GM19324 (cell line): ENCODE results near the gene MPG.
A peak's percentile ranks its signal among the peaks of the same experiment; 100 is the strongest.
"Not testable (repeated sequence)": the region's sequence is repeated elsewhere in the genome, so short reads cannot be mapped to it uniquely, and the experiment has no call there.

Experiments
- ATAC-seq: cut with Tn5 transposase; IDR thresholded peaks from one replicate; pipeline ENCODE4 v1.9.1; 2021; ENCODE audit warnings: mild to moderate bottlenecking, moderate library complexity; ENCODE audit not compliant: unreplicated experiment, low FRiP score

Gene MPG

GRCh38 chr16:77807-78443 lies at the start of gene MPG:
TSS of gene MPG (plus strand) at chr16:78225. CDS start at chr16:78310, 85 bp downstream.
- peak; percentile 73 for ATAC-seq

DNA sequence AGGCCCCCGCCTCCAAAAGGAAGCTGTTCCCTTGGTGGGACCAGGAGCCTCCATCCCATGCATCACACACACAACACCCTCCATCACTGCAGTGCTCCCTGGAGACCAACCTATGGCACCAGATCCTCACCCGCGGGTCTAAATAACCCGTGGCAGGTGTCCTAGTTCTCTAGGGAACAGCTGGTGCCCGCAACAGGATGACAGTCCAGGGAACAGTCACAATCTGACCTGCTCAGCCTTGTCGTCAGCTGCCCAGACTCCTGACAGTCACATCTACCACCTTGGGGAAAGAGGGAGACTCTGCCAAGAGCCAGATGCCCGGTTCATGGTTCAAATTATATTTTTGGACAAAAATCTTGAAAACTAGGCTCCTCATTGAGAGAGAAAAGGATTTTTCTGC lies 47.4 kb upstream of the MPG start:
- ATAC-seq: not testable (repeated sequence)

- ATAC-seq: not testable (repeated sequence)
Measured at GRCh38 chr16:33154-33876, 44.7 kb upstream of the MPG start.

DNA sequence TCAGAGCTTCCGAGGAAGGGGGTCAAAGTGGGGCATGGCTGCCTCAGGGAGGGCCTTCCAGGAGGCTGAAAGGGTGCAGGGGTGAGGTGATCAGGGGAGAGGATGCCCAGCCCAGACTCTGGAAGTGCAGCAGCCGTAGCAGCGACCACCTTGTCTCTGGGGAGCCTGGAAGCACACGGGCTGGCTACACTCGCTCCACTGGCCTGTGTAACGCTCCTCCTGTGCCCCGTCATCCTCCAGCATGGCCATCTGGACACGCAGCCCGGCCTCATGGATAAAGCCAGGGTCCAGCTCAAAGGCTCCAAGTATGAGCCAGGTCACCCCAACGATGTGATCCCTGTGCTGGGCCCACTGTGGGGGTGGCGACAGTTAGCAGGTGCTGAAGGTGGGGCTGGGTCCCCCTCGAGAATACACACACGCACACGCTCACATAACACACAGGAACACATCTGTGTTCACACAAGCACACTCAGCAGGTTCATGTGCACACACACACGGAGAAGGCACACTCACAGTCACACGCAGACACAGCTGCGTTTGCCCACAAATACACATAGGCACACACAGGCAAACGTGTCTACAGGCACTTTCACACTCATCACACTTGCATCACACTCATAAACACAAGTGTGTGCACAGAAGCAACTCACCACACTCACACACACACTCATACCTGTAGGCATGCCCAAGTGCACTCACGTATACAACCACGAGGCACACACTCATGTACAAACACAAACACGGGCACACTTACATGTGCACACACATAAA lies 44.0 kb upstream of the MPG start:
- no peak for ATAC-seq

DNA sequence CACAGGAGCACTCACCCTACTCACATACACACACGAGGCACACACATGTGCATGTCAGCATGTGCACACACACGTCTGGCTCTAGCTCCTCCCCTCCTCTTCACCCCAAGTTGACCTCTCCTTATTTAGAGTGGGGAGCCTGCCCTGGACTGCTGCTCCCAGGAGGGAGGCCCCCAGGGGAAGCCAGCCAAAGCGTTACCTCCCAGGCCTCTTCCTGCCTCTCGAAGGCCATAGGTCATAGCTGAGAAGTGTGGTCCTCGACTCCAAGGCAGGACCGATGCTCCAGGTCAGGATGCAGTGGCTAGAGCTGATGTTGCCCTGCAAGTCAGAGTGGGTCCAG lies 43.4 kb upstream of the MPG start:
- no peak for ATAC-seq

- ATAC-seq: no peak
Measured at GRCh38 chr16:35011-35677, 42.9 kb upstream of the MPG start.

DNA sequence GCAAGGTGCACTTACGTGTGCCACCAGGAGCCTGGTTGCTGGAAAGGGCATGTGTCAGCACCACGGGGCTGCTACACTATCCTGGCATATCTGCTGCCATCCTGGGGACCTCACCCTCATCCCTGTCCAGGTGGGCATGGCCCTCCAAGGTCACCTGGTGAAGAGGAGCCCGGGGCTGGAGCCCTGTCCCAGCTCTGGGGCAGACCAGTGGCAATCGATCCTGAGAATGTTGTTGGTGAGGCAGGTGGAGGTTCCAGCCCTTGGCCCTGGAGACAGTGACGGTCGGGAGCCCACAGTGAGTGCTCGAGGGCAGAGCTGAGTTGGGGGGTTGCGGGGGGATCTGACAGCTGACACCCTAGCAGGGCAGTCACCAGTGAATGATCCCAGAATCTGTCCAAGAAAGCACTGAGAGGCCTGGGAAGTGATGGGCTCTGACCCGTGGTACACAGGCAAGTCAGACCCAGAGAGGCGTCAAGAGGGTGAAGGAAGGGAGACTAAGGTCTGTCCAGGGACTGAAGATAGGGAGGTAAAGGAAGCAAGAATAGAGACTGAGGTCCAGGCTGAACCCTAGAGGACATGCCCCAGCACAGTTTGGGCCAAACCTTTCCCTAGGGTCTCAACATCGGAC lies 42.2 kb upstream of the MPG start:
- no peak for ATAC-seq

DNA sequence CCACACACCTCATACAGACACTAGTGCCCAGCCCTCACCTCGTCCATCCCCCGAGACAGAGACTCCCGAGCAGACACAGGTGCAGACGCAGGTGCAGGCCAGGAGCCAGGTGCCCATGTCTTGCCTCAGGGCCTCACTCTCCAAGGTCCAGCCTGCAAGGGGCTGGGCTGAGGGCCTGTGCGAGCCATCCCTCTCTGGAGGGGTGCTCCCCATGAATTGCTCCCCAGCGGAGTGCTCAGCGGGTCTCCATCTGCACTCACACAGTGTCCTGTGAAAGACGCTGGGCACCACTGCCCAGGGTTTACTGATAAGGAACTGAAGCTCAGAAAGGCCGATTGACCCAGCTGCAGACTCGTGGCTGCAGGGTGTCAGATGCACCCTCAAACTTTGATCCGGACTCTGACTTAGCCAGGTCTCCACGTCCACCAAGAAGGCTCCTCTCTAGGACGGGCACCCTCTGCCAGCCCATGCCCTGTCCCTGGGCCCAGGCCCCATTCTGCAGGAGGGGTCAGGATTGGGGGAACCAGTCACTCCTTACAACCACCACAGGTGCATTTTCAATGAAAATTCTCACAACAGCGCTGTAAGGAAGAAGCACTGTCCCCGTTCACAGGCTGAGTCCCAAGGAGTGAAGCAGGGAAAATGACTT lies 41.6 kb upstream of the MPG start:
- ATAC-seq: no peak

DNA sequence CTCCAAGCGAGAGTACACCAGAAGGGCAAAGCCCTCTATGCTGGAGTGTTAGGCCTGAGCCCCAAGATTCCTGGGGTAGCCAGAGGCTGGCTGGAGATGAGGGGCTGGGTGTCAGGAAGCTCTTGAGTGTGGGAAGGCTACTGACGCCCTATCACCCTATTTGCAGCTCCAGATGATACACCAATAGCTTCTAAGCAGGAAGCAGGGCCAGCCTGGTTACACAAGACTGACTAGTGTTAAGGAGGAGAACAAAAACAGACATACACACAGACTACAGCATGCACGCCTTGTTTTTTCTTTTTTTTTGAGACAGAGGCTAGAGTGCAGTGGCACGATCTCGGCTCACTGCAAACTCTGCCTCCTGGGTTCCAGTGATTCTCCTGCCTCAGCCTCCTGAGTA lies 40.5 kb upstream of the MPG start:
- no peak for ATAC-seq

- ATAC-seq: not testable (repeated sequence)
Measured at GRCh38 chr16:38206-38605, 39.8 kb upstream of the MPG start.

DNA sequence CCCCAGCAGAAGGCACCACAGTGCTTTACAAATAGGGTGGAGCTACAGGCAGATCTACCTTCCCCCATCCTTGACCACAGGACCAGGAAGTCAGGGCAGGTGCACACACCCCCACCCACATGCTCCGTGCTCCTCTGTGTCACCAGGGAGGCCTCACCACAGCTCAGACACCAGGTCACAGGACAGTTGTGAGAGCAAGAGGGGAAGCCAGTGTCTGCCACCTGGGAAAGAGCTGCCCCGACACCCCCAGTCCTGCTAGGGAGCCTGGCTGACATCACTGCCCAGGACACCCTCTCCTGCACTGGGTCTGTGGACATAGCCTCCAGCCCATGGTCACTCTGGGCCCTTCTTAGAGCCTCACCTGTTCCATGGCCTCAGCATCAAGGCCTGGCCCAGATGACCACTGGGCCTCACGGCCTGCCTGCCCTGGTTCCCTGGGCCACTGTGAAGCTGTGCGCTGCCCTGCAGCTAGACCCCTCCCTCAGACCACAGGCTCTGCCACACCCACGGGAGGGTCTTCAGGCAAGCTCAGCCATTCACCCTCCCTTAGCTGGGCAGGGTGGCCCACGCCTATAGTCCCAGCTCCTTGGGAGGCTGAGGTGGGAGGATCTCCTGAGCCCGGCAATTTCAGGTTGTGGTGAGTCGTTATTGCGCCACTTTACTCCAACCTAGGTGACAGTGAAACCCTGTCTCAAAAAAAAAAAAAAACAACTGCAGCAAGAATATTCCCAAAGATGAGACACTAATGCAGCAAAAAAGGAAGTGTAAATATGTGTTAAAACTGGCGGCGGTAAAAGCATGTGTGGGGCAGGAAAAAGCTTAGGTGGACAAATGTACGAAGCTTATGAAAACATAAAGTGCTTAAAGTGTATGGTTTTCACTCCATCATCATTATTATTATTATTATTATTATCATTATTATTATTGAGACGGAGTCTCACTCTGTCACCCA lies 38.8 kb upstream of the MPG start:
- peak; percentile 51 for ATAC-seq

DNA sequence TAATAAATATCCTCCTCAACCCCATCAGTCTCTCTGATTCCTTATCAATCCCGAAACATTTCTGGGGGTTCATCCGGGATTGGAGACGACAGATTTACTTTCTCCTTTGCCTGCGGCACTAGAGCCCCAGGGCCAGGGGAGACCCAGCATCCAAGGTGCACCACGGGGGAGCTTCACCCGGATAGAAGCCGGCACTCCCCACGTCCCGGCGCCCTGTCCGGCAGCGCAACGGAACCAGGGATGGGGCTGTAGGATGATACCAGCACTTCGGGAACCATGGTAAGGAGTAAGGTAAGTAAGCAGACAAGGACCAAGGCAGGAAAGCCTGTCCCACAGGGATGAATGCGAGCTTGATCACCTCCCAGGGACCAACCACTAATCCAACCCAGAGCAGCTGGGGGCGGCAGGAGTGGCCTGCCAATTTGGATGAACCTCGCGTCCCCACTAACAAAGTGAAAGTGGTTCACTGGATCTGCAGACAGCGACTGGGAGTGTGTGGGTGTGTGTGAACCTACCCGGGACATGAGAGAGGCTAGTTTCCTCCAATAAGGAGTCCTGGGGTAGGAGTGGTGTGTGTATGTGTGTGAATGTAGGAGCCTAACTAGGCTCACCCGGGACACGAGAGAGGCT lies 36.5 kb upstream of the MPG start:
- ATAC-seq: no peak

DNA sequence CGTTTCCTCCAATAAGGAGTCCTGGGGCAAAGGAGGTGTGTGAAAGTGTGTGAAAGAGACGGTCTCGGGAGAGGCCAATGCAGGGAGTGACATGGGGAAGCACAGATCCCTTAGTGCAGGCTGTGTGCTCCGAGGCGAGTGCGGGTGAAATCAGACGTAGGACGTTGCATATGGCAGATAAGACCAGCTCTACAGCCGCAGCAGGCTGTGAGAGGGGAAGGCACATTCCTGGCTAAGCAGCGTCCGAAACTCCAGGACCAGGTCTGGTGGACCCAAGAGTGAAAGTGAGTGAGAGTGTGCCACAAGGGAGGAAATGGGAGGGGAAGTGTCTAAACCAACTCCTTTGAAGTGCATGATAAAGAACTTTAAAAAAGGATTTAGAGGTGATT lies 36.0 kb upstream of the MPG start:
- no peak for ATAC-seq

DNA sequence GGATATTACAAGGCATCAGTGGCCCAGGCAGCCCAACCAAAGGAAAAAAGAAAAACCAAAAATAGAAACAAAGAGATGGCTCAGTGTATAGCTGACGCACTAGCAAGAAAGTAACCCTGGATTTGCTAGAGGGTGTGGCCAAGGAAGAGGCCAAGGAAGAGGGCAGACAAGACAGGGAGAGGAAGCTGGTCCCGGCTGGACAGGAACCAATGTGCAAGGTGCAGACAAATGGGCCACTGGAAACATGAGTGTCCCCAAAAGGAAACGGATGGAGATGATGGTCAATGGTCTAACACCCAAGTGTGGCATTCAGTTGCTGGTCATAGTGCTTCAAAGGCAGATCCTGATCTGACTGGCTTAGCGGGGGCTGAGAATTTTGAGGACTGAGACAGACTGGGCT lies 35.3 kb upstream of the MPG start:
- ATAC-seq: no peak

DNA sequence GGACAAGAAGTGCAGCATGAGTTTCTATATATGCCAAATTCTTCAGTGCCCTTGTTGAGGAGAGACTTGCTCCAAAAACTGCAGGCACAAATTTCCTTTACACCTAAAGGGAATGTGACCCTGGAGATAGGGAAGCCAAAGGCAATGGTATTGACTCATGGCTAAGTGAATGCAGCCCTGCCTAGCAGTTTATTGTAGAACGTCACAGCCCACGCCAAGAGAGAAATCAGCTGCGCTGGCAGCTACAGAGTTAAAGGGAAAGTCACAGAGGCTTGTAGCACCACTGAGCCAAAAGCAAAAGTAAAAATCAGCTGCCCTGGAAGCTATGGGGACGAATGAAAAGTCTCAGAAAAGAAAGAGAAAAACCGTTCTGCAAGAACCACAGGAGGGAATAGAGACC lies 34.7 kb upstream of the MPG start:
- no peak for ATAC-seq

- ATAC-seq: no peak
Measured at GRCh38 chr16:44655-45054, 33.4 kb upstream of the MPG start.

- ATAC-seq: no peak
Measured at GRCh38 chr16:45454-45853, 32.6 kb upstream of the MPG start.

DNA sequence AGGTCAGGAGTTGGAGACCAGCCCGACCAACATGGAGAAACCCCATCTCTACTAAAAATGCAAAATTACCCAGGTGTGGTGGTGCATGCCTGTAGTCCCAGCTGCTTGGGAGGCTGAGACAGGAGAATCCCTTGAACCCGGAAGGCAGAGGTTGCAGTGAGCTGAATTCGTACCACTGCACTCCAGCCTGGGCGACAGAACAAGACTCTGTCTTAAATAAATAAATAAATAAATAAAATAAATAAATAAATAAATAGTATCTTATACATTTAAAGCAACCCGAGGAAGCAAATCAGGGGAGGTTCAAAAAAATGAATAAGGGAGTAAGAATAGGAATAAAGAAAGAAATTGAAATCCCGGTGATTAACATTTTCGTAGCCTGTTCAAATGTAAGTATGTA lies 31.5 kb upstream of the MPG start:
- not testable (repeated sequence) for ATAC-seq

- no peak for ATAC-seq
Measured at GRCh38 chr16:47234-47633, 30.8 kb upstream of the MPG start.
